Activated naive CD4-positive, alpha-beta T cell treated with anti-CD3 and anti-CD28 coated beads, Interleukin-2, amount 50 U/mL, for 24 hours (primary cell): ENCODE results near the gene COQ8A.

Experiments used
- H3K27ac Mint-ChIP-seq: one replicate; pipeline ENCODE4 v1.8.0; 2021; ENCODE audit warnings: mild to moderate bottlenecking, mixed read lengths
- H3K27me3 Mint-ChIP-seq: one replicate; pipeline ENCODE4 v1.8.0; 2021; ENCODE audit warnings: mixed read lengths
- H3K36me3 Mint-ChIP-seq: one replicate; pipeline ENCODE4 v1.8.0; 2021; ENCODE audit warnings: mixed read lengths
- H3K4me1 Mint-ChIP-seq: one replicate; pipeline ENCODE4 v1.8.0; 2021; ENCODE audit warnings: mixed read lengths
- H3K4me3 Mint-ChIP-seq: one replicate; pipeline ENCODE4 v1.8.0; 2021; ENCODE audit warnings: mild to moderate bottlenecking, mixed read lengths
- H3K9me3 Mint-ChIP-seq: one replicate; pipeline ENCODE4 v1.8.0; 2021; ENCODE audit warnings: mixed read lengths

COQ8A gene

GRCh38 chr1:226973371-226973897 lies 33.3 kb downstream of the COQ8A start:
- no peak overlapping the region for H3K27ac Mint-ChIP-seq
- no peaks in the 10 kb centered on the region for H3K27me3 Mint-ChIP-seq

GRCh38 chr1:226973898-226974543 lies 33.9 kb downstream of the COQ8A start:
- Mint-ChIP-seq H3K27me3 (no peaks in the 10 kb centered on the region), H3K4me1 (peaks cover 7% of the 10 kb centered on the region), H3K9me3 (peaks cover 7% of the 10 kb centered on the region), H3K27ac (no peak overlapping the region), H3K4me3 (no peak overlapping the region), H3K36me3 (peaks cover 19% of the 10 kb centered on the region)

More at GRCh38 chr1:226973371-226973897, 33.3 kb downstream of the COQ8A start:
- H3K4me1 Mint-ChIP-seq: peaks cover 7% of the 10 kb centered on the region
- H3K9me3 Mint-ChIP-seq: peaks cover 7% of the 10 kb centered on the region
- H3K36me3 Mint-ChIP-seq: peaks cover 25% of the 10 kb centered on the region
- H3K4me3 Mint-ChIP-seq: no peak overlapping the region

- peak overlapping the region; percentile 11 for H3K27ac Mint-ChIP-seq
- H3K27me3 Mint-ChIP-seq: no peaks in the 10 kb centered on the region
- H3K4me1 Mint-ChIP-seq: peaks cover 7% of the 10 kb centered on the region
- peaks cover 7% of the 10 kb centered on the region for H3K9me3 Mint-ChIP-seq
- peaks cover 13% of the 10 kb centered on the region for H3K36me3 Mint-ChIP-seq
- no peak overlapping the region for H3K4me3 Mint-ChIP-seq
These were observed 34.6 kb downstream of the COQ8A start for GRCh38 chr1:226974544-226975258.

GRCh38 chr1:226975259-226976250 lies 35.5 kb downstream of the COQ8A start:
- Mint-ChIP-seq H3K4me3 (no peak overlapping the region), H3K9me3 (peaks cover 7% of the 10 kb centered on the region), H3K27me3 (no peaks in the 10 kb centered on the region), H3K36me3 (peaks cover 8% of the 10 kb centered on the region), H3K4me1 (peaks cover 7% of the 10 kb centered on the region), H3K27ac (no peak overlapping the region)

- H3K9me3 Mint-ChIP-seq: peaks cover 7% of the 10 kb centered on the region
- peaks cover 7% of the 10 kb centered on the region for H3K4me1 Mint-ChIP-seq
- peak overlapping the region; percentile 32 for H3K27ac Mint-ChIP-seq
- H3K4me3 Mint-ChIP-seq: no peak overlapping the region
- H3K36me3 Mint-ChIP-seq: peaks cover 7% of the 10 kb centered on the region
- H3K27me3 Mint-ChIP-seq: no peaks in the 10 kb centered on the region
These were observed 36.3 kb downstream of the COQ8A start for GRCh38 chr1:226976276-226976977.

GRCh38 chr1:226976978-226977642 lies 37.0 kb downstream of the COQ8A start:
- peaks cover under 1% of the 10 kb centered on the region for H3K36me3 Mint-ChIP-seq
- H3K4me3 Mint-ChIP-seq: no peak overlapping the region
- H3K4me1 Mint-ChIP-seq: peaks cover 1% of the 10 kb centered on the region
- H3K27me3 Mint-ChIP-seq: no peaks in the 10 kb centered on the region
- H3K9me3 Mint-ChIP-seq: no peaks in the 10 kb centered on the region
- no peak overlapping the region for H3K27ac Mint-ChIP-seq

- Mint-ChIP-seq H3K9me3 (no peaks in the 10 kb centered on the region), H3K27me3 (no peaks in the 10 kb centered on the region), H3K36me3 (no peaks in the 10 kb centered on the region), H3K4me1 (no peaks in the 10 kb centered on the region), H3K27ac (no peak overlapping the region), H3K4me3 (no peak overlapping the region)
These were observed 37.7 kb downstream of the COQ8A start for GRCh38 chr1:226977643-226978431.

- no peaks in the 10 kb centered on the region for H3K4me1 Mint-ChIP-seq
- H3K36me3 Mint-ChIP-seq: no peaks in the 10 kb centered on the region
- no peaks in the 10 kb centered on the region for H3K9me3 Mint-ChIP-seq
- H3K27ac Mint-ChIP-seq: no peak overlapping the region
- H3K27me3 Mint-ChIP-seq: no peaks in the 10 kb centered on the region
- H3K4me3 Mint-ChIP-seq: no peak overlapping the region
These were observed 38.5 kb downstream of the COQ8A start for GRCh38 chr1:226978432-226979114.

- Mint-ChIP-seq H3K27ac (no peak overlapping the region), H3K27me3 (no peaks in the 10 kb centered on the region)
These were observed 39.0 kb downstream of the COQ8A start for GRCh38 chr1:226979115-226979516.

GRCh38 chr1:226979517-226980121 lies 39.5 kb downstream of the COQ8A start:
- H3K27ac Mint-ChIP-seq: no peak overlapping the region

More at GRCh38 chr1:226979115-226979516, 39.0 kb downstream of the COQ8A start:
- Mint-ChIP-seq H3K36me3 (peaks cover 2% of the 10 kb centered on the region), H3K4me1 (no peaks in the 10 kb centered on the region), H3K4me3 (no peak overlapping the region), H3K9me3 (no peaks in the 10 kb centered on the region)

GRCh38 chr1:226980122-226980560 lies 40.0 kb downstream of the COQ8A start:
- H3K4me1 Mint-ChIP-seq: no peaks in the 10 kb centered on the region
- no peak overlapping the region for H3K4me3 Mint-ChIP-seq
- no peak overlapping the region for H3K27ac Mint-ChIP-seq
- H3K9me3 Mint-ChIP-seq: no peaks in the 10 kb centered on the region
- no peaks in the 10 kb centered on the region for H3K27me3 Mint-ChIP-seq
- H3K36me3 Mint-ChIP-seq: peaks cover 2% of the 10 kb centered on the region

More at GRCh38 chr1:226979517-226980121, 39.5 kb downstream of the COQ8A start:
- H3K36me3 Mint-ChIP-seq: peaks cover 2% of the 10 kb centered on the region
- H3K27me3 Mint-ChIP-seq: no peaks in the 10 kb centered on the region
- H3K4me3 Mint-ChIP-seq: no peak overlapping the region
- H3K4me1 Mint-ChIP-seq: no peaks in the 10 kb centered on the region
- no peaks in the 10 kb centered on the region for H3K9me3 Mint-ChIP-seq

GRCh38 chr1:226980565-226981385 lies 40.7 kb downstream of the COQ8A start:
- no peaks in the 10 kb centered on the region for H3K4me1 Mint-ChIP-seq
- no peaks in the 10 kb centered on the region for H3K27me3 Mint-ChIP-seq
- H3K36me3 Mint-ChIP-seq: peaks cover 2% of the 10 kb centered on the region
- H3K4me3 Mint-ChIP-seq: no peak overlapping the region
- H3K9me3 Mint-ChIP-seq: no peaks in the 10 kb centered on the region
- no peak overlapping the region for H3K27ac Mint-ChIP-seq
